NT2/D1 (cell line): ENCODE results near the gene SMG9.
"Not testable (repeated sequence)": the region's sequence is repeated elsewhere in the genome, so short reads cannot be mapped to it uniquely, and the experiment has no call there.

ENCODE experiments used
- DNase-seq: peaks from one replicate; pipeline ENCODE4 v3.0.0-alpha.2; 2011; ENCODE audit warnings: low read depth, low spot score
- H3K27me3 ChIP-seq: 2 replicates; pipeline ENCODE4 v1.6.0; 2011; ENCODE audit warnings: mild to moderate bottlenecking; ENCODE audit not compliant: insufficient read length, insufficient read depth
- H3K36me3 ChIP-seq: 2 replicates; pipeline ENCODE4 v1.6.1; 2011; ENCODE audit warnings: mild to moderate bottlenecking, low read length, mixed read lengths; ENCODE audit not compliant: insufficient read depth, insufficient read length
- H3K4me1 ChIP-seq: 2 replicates; pipeline ENCODE4 v1.5.1; 2011; ENCODE audit not compliant: insufficient read depth, insufficient read length
- H3K4me3 ChIP-seq: 2 replicates; pipeline ENCODE4 v1.5.1; 2011; ENCODE audit warnings: low read depth; ENCODE audit not compliant: insufficient read length
- H3K9ac ChIP-seq: 2 replicates; pipeline ENCODE4 v1.6.0; 2011; ENCODE audit warnings: low read depth; ENCODE audit not compliant: insufficient read length
- H3K9me3 ChIP-seq: 2 replicates; pipeline ENCODE4 v1.5.1; 2011; ENCODE audit warnings: mild to moderate bottlenecking, low read length; ENCODE audit not compliant: insufficient read depth
- SUZ12 ChIP-seq: IDR thresholded peaks from 2 replicates; pipeline ENCODE4 v1.6.1; 2011; ENCODE audit not compliant: insufficient read length, insufficient read depth; ENCODE audit errors: extremely low read depth
- YY1 ChIP-seq: IDR thresholded peaks from 2 replicates; pipeline ENCODE4 v1.6.1; 2011; ENCODE audit not compliant: insufficient read length, insufficient read depth
- ZNF274 ChIP-seq: IDR thresholded peaks from 2 replicates; pipeline ENCODE4 v1.6.1; 2011; ENCODE audit warnings: mild to moderate bottlenecking, low read depth, low read length

The SMG9 gene

DNA sequence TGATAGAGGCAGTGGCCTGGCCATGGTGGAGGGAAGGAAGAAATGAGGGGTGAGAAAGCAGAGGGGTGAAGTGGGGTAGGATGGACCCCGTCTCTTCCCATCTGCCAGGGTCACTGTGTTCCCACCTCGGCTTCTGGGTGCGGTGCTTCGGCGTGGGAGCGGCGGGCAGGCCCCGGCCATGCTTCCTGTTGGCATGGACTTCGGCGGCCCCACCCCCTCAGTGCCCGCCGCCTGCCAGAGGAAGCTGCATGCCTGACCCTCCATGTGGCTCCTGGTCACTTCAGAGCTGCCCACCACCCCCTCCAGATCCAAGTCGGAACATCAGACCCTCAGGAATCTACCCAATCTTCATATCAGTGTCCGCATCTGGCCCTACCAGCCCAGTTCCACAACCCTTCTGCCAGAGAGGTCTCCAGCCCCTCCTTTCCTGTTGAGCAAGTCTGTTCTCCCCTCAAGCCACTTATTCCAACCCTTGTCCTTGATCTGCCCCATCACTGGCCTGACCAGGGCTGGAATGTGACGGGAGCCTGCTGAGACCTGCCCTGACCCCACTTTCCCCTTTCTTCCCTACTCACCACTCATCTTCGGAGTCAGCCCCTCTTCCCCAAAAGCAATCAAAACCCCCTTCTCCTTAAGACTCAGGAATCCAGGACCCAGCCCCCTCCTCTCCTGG lies 24.5 kb upstream of the SMG9 start:
- H3K36me3 ChIP-seq, result no peaks in the 10 kb centered on the region
- no peak overlapping the region for H3K9ac ChIP-seq
- no peak overlapping the region for H3K4me3 ChIP-seq
- peaks cover 28% of the 10 kb centered on the region for H3K27me3 ChIP-seq
- DNase-seq, result no peak
- H3K9me3 ChIP-seq, result no peaks in the 10 kb centered on the region
- H3K4me1 ChIP-seq, result peaks cover 4% of the 10 kb centered on the region
- TF ChIP-seq YY1 (no peak), ZNF274 (no peak), SUZ12 (no peak)

DNA sequence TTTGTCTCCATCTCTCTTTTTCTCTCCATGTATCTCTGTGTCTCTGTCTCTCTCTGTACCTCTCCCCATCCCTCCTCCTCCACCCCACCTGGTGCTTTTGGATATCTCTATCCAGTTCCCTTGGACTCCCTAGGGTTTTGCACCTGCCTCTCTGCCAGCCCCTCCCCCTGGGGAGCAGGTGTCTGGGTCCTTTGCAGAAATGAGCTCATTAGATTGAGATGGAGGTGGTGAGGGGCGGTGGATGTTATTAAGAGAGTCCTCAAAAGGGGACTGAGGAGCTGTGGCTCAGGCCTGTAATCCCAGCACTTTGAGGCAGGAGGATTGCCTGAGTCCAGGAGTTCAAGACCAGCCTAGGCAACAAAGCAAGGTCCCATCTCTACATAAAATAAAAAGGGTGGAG lies 23.9 kb upstream of the SMG9 start:
- TF ChIP-seq ZNF274, result no peak
- TF ChIP-seq SUZ12, result no peak
- no peak for TF ChIP-seq YY1
- DNase-seq, result no peak
- H3K27me3 ChIP-seq, result peaks cover 34% of the 10 kb centered on the region

DNA sequence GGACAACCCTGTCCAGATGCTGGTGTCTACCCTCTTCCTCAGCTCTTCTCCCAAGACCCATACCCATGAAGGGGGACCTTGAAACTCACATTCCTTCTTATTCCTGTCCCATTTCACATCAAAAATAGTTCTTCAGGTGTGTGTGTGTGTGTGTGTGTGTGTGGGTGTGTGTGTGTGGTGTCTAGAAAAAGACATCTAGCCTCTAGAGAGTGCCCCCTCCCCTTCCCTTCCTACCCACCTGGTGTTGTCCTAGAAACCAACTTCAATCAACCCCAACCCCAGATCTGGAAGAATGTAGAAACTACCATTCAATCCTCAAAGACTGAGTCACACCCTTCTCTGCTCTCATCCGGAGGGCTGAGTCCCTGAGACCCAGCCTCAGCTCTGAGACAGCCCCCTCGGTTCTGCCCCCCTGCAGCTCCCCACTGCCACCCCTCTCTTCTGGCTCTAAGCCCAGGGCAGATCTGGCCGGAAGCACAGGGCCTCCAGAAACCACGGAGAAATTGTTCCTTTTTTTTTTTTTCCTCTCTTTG lies 22.5 kb upstream of the SMG9 start:
- no peaks in the 10 kb centered on the region for H3K9me3 ChIP-seq
- H3K4me1 ChIP-seq, result peaks cover 8% of the 10 kb centered on the region
- no peak overlapping the region for H3K9ac ChIP-seq
- DNase-seq, result no peak
- no peak for TF ChIP-seq ZNF274
- no peak for TF ChIP-seq SUZ12
- no peak for TF ChIP-seq YY1
- H3K4me3 ChIP-seq, result no peak overlapping the region
- peaks cover 49% of the 10 kb centered on the region for H3K27me3 ChIP-seq
- no peaks in the 10 kb centered on the region for H3K36me3 ChIP-seq

More for the DNA sequence above, 23.9 kb upstream of the SMG9 start:
- Histone ChIP-seq H3K4me1 (peaks cover 5% of the 10 kb centered on the region), H3K9ac (no peak overlapping the region), H3K4me3 (no peak overlapping the region), H3K9me3 (no peaks in the 10 kb centered on the region), H3K36me3 (no peaks in the 10 kb centered on the region)

DNA sequence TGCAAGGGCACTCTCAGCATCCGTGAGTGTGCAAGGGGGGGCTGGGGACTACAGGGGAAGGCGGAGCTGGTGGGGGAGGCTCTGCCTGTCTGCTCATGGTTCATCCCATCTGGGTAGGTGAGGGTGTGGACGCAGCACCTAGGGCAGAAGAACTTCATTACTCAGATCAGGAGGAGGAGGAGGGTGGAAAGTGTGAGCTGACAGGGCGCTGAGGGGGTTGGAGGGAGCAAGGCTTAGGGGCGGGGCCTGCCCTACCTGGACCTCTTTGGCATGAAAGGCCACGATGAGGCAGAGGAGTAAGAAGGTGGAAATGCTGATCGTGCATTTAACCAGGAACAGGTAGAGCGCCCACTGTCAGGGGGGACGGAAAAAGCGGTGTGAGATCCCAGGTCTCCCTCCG lies 21.5 kb upstream of the SMG9 start:
- no peak for DNase-seq
- no peak overlapping the region for H3K9ac ChIP-seq
- no peaks in the 10 kb centered on the region for H3K9me3 ChIP-seq
- peaks cover 58% of the 10 kb centered on the region for H3K27me3 ChIP-seq
- peaks cover 8% of the 10 kb centered on the region for H3K4me1 ChIP-seq
- H3K36me3 ChIP-seq, result no peaks in the 10 kb centered on the region
- H3K4me3 ChIP-seq, result no peak overlapping the region
- TF ChIP-seq YY1, result no peak
- no peak for TF ChIP-seq SUZ12
- TF ChIP-seq ZNF274, result no peak

DNA sequence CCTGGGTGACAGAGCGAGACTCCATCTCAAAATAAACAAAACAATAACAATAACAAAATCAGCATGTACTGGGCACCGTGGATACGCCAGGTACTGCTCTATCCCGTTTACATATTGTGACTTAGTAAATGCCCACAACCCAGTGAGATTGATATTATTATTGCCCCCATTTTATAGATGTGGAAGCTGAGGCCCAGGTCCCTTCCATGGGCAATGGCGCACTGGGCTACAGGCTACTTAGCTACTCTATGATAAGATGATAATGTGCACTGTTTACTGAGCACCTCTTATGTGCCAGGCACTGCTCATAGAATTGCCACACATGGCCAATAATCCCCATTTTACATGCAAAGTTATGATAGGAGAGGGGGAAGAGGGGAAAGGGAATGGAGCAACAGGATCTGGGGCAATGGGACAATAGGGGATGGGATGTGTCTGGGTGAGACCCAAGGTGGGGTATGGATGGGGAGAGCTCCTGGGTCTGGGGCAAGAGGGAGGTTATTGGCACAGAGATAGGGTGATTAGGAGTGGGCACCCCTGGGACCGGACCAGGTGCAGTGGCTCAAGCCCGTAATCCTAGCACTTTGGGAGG lies 20.6 kb upstream of the SMG9 start:
- Histone ChIP-seq H3K9me3 (no peaks in the 10 kb centered on the region), H3K4me1 (peaks cover 6% of the 10 kb centered on the region), H3K9ac (no peak overlapping the region), H3K36me3 (no peaks in the 10 kb centered on the region), H3K27me3 (peaks cover 67% of the 10 kb centered on the region), H3K4me3 (no peak overlapping the region)
- no peak for TF ChIP-seq YY1
- TF ChIP-seq ZNF274, result no peak
- TF ChIP-seq SUZ12, result no peak
- DNase-seq, result no peak

DNA sequence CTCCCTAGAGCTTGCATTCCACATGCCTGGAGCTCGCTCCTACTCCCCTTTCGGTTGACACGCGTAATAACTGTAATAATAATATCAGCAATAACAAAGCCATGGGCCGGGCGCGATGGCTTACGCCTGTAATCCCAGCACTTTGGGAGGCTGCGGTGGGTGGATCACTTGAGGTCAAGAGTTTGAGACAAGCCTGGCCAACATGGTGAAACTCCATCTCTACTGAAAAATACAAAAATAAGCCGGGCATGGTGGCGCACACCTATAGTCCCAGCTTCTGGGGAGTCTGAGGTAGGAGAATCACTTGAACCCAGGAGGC lies 20.1 kb upstream of the SMG9 start:
- not testable (repeated sequence) for H3K9ac ChIP-seq, H3K9me3 ChIP-seq, H3K4me1 ChIP-seq, H3K4me3 ChIP-seq, H3K36me3 ChIP-seq, DNase-seq
- peaks cover 72% of the 10 kb centered on the region for H3K27me3 ChIP-seq

DNA sequence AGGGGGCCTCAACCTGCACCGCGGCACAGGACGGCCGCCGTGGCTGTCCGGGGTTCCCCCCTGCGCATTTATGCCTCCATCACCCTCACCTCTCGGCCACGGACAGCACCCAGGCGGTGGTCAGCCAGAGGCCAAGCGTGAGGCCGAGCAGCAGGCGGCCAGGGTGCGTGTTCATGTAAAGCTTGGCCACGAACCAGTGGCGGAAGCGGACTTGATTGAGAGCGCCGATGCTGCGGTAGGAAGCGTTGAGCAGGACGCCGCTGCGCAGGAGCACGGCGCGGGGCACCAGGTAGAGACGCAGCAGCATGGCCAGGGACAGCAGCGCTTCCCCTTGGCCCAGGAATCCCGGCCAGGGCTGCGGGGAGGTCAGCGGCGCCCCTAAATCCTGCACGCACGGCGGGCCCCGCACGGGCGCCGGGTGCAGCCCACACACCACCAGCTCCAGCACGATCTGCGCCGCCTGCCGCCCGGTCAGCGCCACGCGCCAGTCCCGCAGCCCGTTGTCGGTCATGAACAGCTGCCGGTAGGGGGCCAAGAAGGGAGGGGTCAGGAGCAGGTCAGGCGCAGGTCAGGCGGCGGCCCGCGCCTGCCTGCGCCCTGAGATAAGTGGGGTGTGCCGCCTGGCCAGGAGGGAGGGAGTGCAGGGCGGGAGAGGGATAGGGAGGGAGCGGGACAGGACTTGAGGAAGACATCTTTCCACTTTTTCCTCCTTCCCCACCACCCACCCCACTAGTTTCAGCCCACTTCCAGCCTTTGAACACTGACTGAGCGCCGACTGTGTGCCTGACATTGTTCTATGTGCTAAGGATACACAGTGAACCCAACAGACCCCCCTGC lies 19.6 kb upstream of the SMG9 start:
- H3K4me1 ChIP-seq, result peaks cover 6% of the 10 kb centered on the region
- peak overlapping the region; percentile 70 for H3K9ac ChIP-seq
- H3K27me3 ChIP-seq, result peaks cover 76% of the 10 kb centered on the region
- H3K36me3 ChIP-seq, result no peaks in the 10 kb centered on the region
- H3K4me3 ChIP-seq, result peak overlapping the region; percentile 51
- no peak for DNase-seq
- H3K9me3 ChIP-seq, result no peaks in the 10 kb centered on the region
- TF ChIP-seq ZNF274 (no peak), YY1 (no peak), SUZ12 (no peak)
